OCI-LY3 (cell line): Measurements from ENCODE around the gene APBB1IP.

Experiments used
- H2AFZ ChIP-seq: fragments of 200-600, 300-600 bp; shearing (Covaris generic); 2 replicates; pipeline ENCODE4 v1.6.0; 2014; ENCODE audit warnings: antibody characterized with exemption, low read depth, low read length
- H3K27ac ChIP-seq: fragments of 200-600, 300-600 bp; sonication (generic); 2 replicates; pipeline ENCODE4 v1.5.1; 2014; ENCODE audit warnings: mild to moderate bottlenecking, low read length, moderate library complexity, mixed read lengths
- H3K27me3 ChIP-seq: fragments of 200-600, 300-600 bp; sonication (generic); 2 replicates; pipeline ENCODE4 v1.6.1; 2014; ENCODE audit warnings: low read depth, low read length, mixed read lengths
- H3K36me3 ChIP-seq: fragments of 200-600, 300-600 bp; sonication (generic); replicated peaks from 2 replicates; pipeline ENCODE3; 2014; ENCODE audit warnings: low read depth, low read length, mixed read lengths
- H3K4me1 ChIP-seq: fragments of 300-600, 200-600 bp; sonication (generic); 2 replicates; pipeline ENCODE4 v1.6.1; 2014; ENCODE audit warnings: low read length, mixed read lengths
- H3K4me2 ChIP-seq: fragments of 200-600, 300-600 bp; sonication (generic); 2 replicates; pipeline ENCODE4 v1.6.1; 2014; ENCODE audit warnings: low read length, mixed read lengths
- H3K4me3 ChIP-seq: fragments of 300-600, 200-600 bp; sonication (generic); 2 replicates; pipeline ENCODE4 v1.5.1; 2014; ENCODE audit warnings: antibody characterized with exemption, mild to moderate bottlenecking, low read length, moderate library complexity
- H3K79me2 ChIP-seq: fragments of 300-600, 200-600 bp; shearing (Covaris generic); 2 replicates; pipeline ENCODE4 v1.6.1; 2014; ENCODE audit warnings: mild to moderate bottlenecking, low read length, mixed read lengths
- H3K9ac ChIP-seq: fragments of 300-600, 200-600 bp; shearing (Covaris generic); 2 replicates; pipeline ENCODE4 v1.6.0; 2014; ENCODE audit warnings: mild to moderate bottlenecking, low read length, moderate library complexity
- H3K9me3 ChIP-seq: fragments of 200-600, 300-600 bp; shearing (Covaris generic); 2 replicates; pipeline ENCODE4 v1.6.1; 2014; ENCODE audit warnings: low read length, mixed read lengths; ENCODE audit not compliant: insufficient read depth
- H4K20me1 ChIP-seq: fragments of 200-600, 300-600 bp; sonication (generic); 2 replicates; pipeline ENCODE4 v1.6.1; 2016; ENCODE audit warnings: low read length, mixed read lengths; ENCODE audit not compliant: insufficient read depth
- CTCF ChIP-seq: fragments of 200-600, 300-600 bp; sonication (generic); IDR thresholded peaks from 2 replicates; pipeline ENCODE4 v1.5.1; 2014; ENCODE audit warnings: antibody characterized with exemption, low read length, low read depth
- EZH2phosphoT487 ChIP-seq: fragments of 200-600 bp; shearing (Covaris generic); IDR thresholded peaks from 2 replicates; pipeline ENCODE4 v1.6.1; 2018; ENCODE audit warnings: antibody characterized with exemption, mixed run types, low read depth

APBB1IP gene

GRCh38 chr10:26445411-26446031 is 7.4 kb downstream of the APBB1IP start:
- Histone ChIP-seq H3K27ac (peak overlapping the region; percentile 98), H3K4me3 (peak overlapping the region; percentile 53), H3K4me2 (peak overlapping the region; percentile 73), H2AFZ (no peak overlapping the region), H3K79me2 (peaks cover 81% of the 10 kb centered on the region), H3K27me3 (no peaks in the 10 kb centered on the region), H3K9ac (peak overlapping the region; percentile 77), H3K9me3 (no peaks in the 10 kb centered on the region), H4K20me1 (peaks cover 4% of the 10 kb centered on the region; the same call in 1 of the 2 replicates), H3K36me3 (peaks cover 31% of the 10 kb centered on the region), H3K4me1 (peaks cover 80% of the 10 kb centered on the region)
- peak; percentile 12; the same call in 1 of the 2 replicates for TF ChIP-seq CTCF
- no peak for TF ChIP-seq EZH2phosphoT487

GRCh38 chr10:26446258-26446657 is 8.1 kb downstream of the APBB1IP start:
- peak overlapping the region; percentile 73 for H3K4me2 ChIP-seq
- TF ChIP-seq EZH2phosphoT487: no peak
- no peak for TF ChIP-seq CTCF
- peaks cover 73% of the 10 kb centered on the region for H3K4me1 ChIP-seq
- H3K27me3 ChIP-seq: no peaks in the 10 kb centered on the region
- H3K79me2 ChIP-seq: peaks cover 81% of the 10 kb centered on the region
- H3K4me3 ChIP-seq: peak overlapping the region; percentile 47
- H3K9me3 ChIP-seq: no peaks in the 10 kb centered on the region
- peak overlapping the region; percentile 58; the same call in 1 of the 2 replicates for H3K9ac ChIP-seq
- peaks cover 31% of the 10 kb centered on the region for H3K36me3 ChIP-seq
- H3K27ac ChIP-seq: peak overlapping the region; percentile 98
- H4K20me1 ChIP-seq: peaks cover 4% of the 10 kb centered on the region; the same call in 1 of the 2 replicates
- no peak overlapping the region for H2AFZ ChIP-seq

- H3K4me2 ChIP-seq: peak overlapping the region; percentile 56
- H3K9me3 ChIP-seq: no peaks in the 10 kb centered on the region
- H3K27ac ChIP-seq: peak overlapping the region; percentile 58
- peaks cover 4% of the 10 kb centered on the region; the same call in 1 of the 2 replicates for H4K20me1 ChIP-seq
- H3K9ac ChIP-seq: no peak overlapping the region; the same call in 1 of the 2 replicates
- peaks cover 58% of the 10 kb centered on the region for H3K4me1 ChIP-seq
- no peaks in the 10 kb centered on the region for H3K27me3 ChIP-seq
- H3K36me3 ChIP-seq: peaks cover 34% of the 10 kb centered on the region
- peak overlapping the region; percentile 37 for H3K4me3 ChIP-seq
- H3K79me2 ChIP-seq: peaks cover 81% of the 10 kb centered on the region
- TF ChIP-seq CTCF (no peak), EZH2phosphoT487 (no peak)
- no peak overlapping the region for H2AFZ ChIP-seq
Observed at GRCh38 chr10:26448292-26448691, 10.2 kb downstream of the APBB1IP start.

- Histone ChIP-seq H3K4me1 (peaks cover 55% of the 10 kb centered on the region), H3K79me2 (peaks cover 81% of the 10 kb centered on the region), H3K4me3 (peak overlapping the region; percentile 37), H2AFZ (no peak overlapping the region), H3K36me3 (peaks cover 37% of the 10 kb centered on the region), H3K27me3 (no peaks in the 10 kb centered on the region), H3K4me2 (peak overlapping the region; percentile 56), H3K9me3 (no peaks in the 10 kb centered on the region), H3K9ac (no peak overlapping the region; the same call in 1 of the 2 replicates), H3K27ac (peak overlapping the region; percentile 58), H4K20me1 (peaks cover 4% of the 10 kb centered on the region; the same call in 1 of the 2 replicates)
- TF ChIP-seq CTCF: no peak
- no peak for TF ChIP-seq EZH2phosphoT487
Observed at GRCh38 chr10:26448706-26449435, 10.7 kb downstream of the APBB1IP start.
